OCI-LY7 (cell line): Measurements from ENCODE around the gene MEGF6.

ENCODE experiments used
- EZH2phosphoT487 ChIP-seq: fragments of 200-600 bp; sonication (generic); IDR thresholded peaks from 2 replicates; pipeline ENCODE4 v1.6.1; 2018; ENCODE audit warnings: low read depth, borderline replicate concordance, mild to moderate bottlenecking, mixed run types, antibody characterized with exemption, low read length, moderate library complexity, mixed read lengths
- TF ChIP-seq, protein P1 (sequence below): fragments of 200-600 bp; sonication (generic); conservative IDR thresholded peaks from 2 replicates; pipeline ENCODE4 v1.5.1; 2014; ENCODE audit warnings: mild to moderate bottlenecking, antibody characterized with exemption, low read length, moderate library complexity, mixed read lengths

DNA sequence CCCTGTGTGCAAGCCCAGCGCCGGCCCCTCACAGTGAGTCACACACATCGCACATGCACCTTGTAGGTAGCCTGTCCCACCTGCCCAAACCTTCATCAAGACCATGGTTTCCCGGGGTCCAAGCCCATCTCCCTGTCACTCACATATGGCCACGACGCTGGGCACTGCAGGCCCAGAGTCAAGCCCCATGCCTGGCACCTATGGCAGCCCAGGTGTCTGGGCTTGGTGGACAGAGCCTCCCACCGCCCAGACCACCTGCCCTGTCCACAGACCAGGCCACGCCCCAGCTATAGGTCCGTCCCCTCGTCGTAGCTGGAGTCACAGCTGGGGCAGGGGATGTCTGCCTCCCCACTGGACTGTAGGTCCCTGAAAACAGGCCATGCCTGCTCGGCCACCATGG, 48.2 kb downstream of the MEGF6 start:
- TF ChIP-seq, protein P1, sequence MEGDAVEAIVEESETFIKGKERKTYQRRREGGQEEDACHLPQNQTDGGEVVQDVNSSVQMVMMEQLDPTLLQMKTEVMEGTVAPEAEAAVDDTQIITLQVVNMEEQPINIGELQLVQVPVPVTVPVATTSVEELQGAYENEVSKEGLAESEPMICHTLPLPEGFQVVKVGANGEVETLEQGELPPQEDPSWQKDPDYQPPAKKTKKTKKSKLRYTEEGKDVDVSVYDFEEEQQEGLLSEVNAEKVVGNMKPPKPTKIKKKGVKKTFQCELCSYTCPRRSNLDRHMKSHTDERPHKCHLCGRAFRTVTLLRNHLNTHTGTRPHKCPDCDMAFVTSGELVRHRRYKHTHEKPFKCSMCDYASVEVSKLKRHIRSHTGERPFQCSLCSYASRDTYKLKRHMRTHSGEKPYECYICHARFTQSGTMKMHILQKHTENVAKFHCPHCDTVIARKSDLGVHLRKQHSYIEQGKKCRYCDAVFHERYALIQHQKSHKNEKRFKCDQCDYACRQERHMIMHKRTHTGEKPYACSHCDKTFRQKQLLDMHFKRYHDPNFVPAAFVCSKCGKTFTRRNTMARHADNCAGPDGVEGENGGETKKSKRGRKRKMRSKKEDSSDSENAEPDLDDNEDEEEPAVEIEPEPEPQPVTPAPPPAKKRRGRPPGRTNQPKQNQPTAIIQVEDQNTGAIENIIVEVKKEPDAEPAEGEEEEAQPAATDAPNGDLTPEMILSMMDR, result no peak
- no peak for TF ChIP-seq EZH2phosphoT487
